DMS 273 (cell line): ENCODE data around the gene DBP.

Source experiments
- DNase-seq: peaks from one replicate; lab custom pipeline; 2025; ENCODE audit not compliant: unreplicated experiment; lab: John Stamatoyannopoulos, UW

DBP gene

GRCh38 chr19:48628486-48629296 is 8.5 kb downstream of the DBP start:
- DNase-seq, result no peak

- DNase-seq, result no peak
These were observed 9.3 kb downstream of the DBP start for GRCh38 chr19:48627865-48628314.

- DNase-seq, result no peak
These were observed 9.8 kb downstream of the DBP start for GRCh38 chr19:48627201-48627864.

DNA sequence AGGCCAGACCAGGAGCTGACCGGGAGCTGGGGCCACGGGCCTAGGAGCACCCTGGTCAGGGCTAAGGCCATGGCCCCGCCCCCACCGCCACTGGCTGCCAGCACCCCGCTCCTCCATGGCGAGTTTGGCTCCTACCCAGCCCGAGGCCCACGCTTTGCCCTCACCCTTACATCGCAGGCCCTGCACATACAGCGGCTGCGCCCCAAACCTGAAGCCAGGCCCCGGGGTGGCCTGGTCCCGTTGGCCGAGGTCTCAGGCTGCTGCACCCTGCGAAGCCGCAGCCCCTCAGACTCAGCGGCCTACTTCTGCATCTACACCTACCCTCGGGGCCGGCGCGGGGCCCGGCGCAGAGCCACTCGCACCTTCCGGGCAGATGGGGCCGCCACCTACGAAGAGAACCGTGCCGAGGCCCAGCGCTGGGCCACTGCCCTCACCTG is 11.3 kb downstream of the DBP start:
- DNase-seq, result no peak

DNA sequence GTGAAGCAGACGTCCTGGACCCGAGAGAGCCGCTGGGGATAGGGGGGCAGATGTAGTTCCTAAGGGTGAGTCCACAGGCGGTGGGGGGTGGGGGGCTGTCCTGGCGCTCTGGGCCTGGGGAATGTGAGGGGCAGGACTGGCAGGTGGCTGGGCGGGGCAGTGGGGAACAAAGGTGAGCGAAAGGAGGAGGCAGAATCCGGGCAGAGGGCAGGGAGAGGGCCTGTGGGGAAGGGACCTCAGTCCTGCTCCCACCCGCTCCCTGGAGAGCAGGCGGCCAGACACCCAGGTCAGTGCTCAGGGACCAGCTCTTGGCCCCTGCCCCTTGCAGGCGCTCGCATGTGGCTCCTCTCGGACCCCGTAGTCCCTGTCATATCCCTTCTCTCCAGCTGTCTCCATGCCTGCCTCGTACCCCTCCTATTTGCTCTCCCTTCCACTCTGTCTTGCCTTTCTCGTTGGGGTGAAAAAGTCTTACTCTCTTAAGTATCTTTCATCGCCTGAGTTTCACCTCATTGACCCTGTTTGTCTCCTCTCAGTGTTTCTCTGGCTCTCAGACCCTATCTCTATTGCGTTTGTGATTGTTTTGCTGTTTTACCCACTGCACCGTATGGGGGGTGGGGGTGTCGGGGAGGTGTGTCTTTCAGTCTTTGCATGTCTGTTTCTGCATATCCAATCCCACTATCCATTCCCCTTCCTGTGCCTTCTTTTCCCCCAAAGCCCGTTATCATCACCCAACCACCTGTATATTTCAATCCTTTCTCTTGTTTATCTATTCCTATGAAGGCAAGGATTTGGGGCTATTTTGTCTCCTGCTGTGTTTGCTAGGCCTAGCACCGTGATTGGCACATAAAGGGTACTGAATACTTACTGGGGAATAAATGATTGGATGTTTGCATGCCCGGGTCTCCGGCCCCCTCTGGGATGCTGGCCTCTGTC is 12.1 kb downstream of the DBP start:
- no peak for DNase-seq

GRCh38 chr19:48624067-48624594 is 13.0 kb downstream of the DBP start:
- peak; percentile 99 for DNase-seq

- DNase-seq, result peak; percentile 82
These were observed 13.6 kb downstream of the DBP start for GRCh38 chr19:48623556-48624066.

DNA sequence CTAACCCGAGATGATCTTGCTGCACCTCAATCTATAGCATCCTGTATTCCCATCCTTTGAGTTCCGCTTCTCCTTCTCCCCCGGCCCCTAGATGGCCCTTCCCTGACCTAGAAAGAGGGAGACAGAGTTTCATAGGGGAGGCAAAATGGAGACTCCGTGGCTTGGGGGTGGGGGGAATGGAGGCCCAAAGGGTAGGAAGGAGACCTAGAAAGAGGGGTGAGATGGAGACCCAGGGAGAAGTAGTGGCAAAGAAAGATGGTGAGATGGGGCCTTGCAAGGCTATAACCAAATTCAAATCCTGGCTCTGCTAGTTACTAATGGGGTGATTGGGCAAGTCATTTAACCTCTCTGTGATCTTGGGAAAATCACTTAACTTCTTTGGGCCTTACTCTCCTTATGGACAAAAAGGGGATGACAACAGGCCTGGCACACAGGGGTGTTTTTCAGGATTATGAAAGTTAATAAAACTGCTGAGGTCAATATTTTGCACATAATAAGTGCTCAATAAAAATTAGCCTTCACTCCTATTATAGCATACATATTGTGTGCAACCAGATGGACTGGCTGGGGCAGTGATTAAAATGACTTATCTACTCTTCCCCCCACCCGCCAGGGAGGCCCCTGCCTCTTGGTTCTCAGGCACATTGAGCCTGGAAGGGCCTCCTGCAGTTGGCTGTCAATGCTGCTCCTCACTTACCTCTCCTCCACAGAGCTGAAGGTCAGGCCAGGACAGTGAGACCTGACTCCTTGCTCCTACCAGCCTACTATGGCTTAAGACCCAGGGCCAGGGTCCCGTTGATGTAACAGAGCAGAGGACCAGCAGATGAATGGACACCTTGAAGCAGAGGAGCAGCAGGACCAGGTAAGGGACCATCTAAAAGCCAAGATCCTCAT is 17.2 kb downstream of the DBP start:
- no peak for DNase-seq

DNA sequence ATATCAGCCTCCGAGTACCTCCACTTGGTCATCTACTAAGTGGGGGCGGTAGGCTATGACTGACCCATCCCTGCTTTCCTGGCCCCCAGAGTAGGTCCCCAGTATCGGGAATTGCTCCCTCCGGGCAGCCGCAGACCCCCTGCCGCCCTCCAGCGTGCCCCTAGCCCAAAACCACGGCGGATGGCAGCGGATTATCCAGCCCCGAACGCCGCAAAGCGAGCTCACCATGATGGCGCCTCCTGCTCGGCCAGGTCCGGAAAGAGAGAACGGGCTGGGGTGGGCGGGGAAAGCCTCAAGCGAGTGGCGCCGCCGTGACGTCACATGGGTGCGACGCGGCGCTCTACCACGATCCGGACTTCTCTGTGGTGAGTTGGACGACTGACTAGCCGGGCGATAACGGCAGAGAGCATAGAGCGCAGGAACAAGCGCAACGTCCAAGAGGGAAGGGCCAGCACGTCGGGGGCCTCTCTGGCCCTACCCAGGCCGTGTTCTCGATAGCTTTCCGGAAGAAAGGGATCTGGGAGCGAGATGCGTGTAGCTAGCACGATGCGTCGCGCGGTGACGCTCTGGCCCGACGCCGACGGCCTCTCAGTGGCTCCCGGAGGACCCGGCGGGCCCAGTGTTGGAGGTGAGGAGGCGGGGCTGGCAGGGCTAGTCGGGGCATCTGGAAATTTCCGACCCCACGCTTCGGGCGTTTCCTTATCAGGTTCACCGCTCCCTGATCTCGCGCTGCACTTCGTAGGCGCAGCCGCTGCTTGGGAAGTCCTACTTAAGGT is 18.1 kb downstream of the DBP start, which contains the start of the genes RPL18 and SPHK2:
Gene RPL18, minus strand, starts transcription at position 263 of the 776 bp plus-strand sequence. Its CDS starts 35 bp downstream, at position 228.
Gene SPHK2, plus strand, starts transcription at position 591 of the 776 bp plus-strand sequence. CDS start 1,009 bp downstream, outside the sequence.
- DNase-seq, result peak; percentile 99

- no peak for DNase-seq
These were observed 18.8 kb downstream of the DBP start for GRCh38 chr19:48618278-48618915.

GRCh38 chr19:48617146-48617937 is 19.8 kb downstream of the DBP start:
- peak; percentile 52 for DNase-seq

DNA sequence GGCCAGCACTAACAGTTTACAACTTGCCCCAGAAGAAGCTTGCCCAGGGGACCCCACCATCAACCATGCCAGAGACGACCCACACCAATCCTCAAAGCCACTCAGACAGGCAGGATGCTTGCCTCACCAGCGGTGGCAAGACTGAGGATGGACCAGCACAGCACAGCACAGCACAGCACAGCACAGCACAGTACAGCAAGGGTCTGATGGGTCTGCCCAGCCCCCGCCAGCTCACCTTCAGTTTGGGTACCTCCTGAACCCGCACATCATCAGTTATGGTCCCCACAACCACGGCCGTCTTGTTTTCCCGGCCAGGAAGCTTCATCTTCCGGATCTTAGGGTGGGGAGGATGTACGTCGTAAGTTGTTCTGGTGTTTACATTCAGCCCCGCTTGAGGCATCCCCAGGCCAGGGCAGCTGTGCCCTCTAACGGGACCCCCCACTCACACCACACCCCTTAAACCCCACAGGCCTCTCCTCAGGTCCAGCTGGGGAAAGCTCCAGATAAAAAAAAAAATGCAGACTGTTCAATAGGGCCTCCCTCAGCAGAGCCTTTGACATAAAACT is 20.6 kb downstream of the DBP start:
- no peak for DNase-seq

GRCh38 chr19:48616041-48616436 is 21.1 kb downstream of the DBP start:
- DNase-seq, result no peak

- DNase-seq, result peak; percentile 65
These were observed 21.7 kb downstream of the DBP start for GRCh38 chr19:48615231-48616040.

DNA sequence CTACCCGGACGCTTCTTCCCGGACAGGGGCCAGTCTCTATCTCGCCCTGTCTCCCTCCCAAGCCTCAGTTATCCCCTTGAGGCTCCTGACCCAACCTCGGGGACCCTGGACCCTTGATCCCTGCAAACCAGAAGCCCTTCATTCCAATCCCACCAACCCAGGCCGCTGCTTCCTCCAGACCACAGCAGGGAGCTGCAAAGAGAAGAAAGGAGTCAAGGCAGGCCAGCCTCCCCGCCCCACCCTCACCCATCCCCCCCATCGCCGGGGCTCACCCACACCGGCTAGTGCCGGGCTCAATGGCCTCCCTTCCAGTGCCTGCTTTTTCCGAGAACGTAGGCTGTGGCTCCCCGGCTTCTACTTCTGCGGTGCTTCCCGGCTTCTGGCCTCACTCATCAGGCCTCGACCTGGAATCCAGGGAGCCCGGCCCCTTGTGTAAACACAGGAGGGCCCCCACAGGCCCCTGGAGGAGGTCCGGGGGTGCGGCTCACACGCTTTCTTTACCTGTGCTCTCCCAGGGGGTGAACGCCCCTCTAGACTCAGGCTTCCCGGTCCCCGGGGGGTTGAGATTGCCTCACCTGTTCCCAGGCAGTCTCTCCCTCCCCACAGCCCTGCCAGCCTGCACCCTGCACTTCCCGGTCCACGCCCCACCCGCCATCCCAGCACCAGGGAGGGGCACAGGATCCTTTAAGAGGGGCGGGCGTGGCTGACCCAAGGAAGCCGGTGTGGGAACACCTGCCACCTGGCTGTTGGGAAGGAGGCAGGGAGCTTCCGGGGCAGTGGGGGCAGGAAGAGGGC is 22.5 kb downstream of the DBP start, which contains the start of gene FAM83E:
Gene FAM83E, minus strand, starts transcription at position 641 of the 795 bp plus-strand sequence. CDS start 1,704 bp downstream, outside the sequence.
- DNase-seq, result peak; percentile 91
